GM19043 (cell line): ENCODE results near the gene IGSF22.

Source experiments
- ATAC-seq: cut with Tn5 transposase; IDR thresholded peaks from one replicate; pipeline ENCODE4 v1.9.1; 2021; ENCODE audit warnings: low read depth; ENCODE audit not compliant: unreplicated experiment

Gene IGSF22

GRCh38 chr11:18715476-18715875, 10.5 kb downstream of the IGSF22 start:
- no peak for ATAC-seq

GRCh38 chr11:18714443-18714780, 11.6 kb downstream of the IGSF22 start:
- no peak for ATAC-seq

- no peak for ATAC-seq
Observed at GRCh38 chr11:18713646-18714442, 12.1 kb downstream of the IGSF22 start.

GRCh38 chr11:18710545-18710944, 15.4 kb downstream of the IGSF22 start:
- ATAC-seq = no peak

- ATAC-seq = no peak
Observed at GRCh38 chr11:18709414-18709813, 16.6 kb downstream of the IGSF22 start.

- ATAC-seq = no peak
Observed at GRCh38 chr11:18707811-18708340, 18.1 kb downstream of the IGSF22 start.

- peak; percentile 79 for ATAC-seq
Observed at GRCh38 chr11:18706330-18707243, 19.4 kb downstream of the IGSF22 start.

- no peak for ATAC-seq
Observed at GRCh38 chr11:18705651-18706281, 20.2 kb downstream of the IGSF22 start.

- ATAC-seq = no peak
Observed at GRCh38 chr11:18704698-18705097, 21.3 kb downstream of the IGSF22 start.

GRCh38 chr11:18704045-18704645, 21.8 kb downstream of the IGSF22 start:
- no peak for ATAC-seq

- no peak for ATAC-seq
Observed at GRCh38 chr11:18703001-18703763, 22.8 kb downstream of the IGSF22 start.

GRCh38 chr11:18701614-18702216, 24.3 kb downstream of the IGSF22 start:
- no peak for ATAC-seq

GRCh38 chr11:18700872-18701271, 25.1 kb downstream of the IGSF22 start:
- ATAC-seq = no peak

- no peak for ATAC-seq
Observed at GRCh38 chr11:18700375-18700774, 25.6 kb downstream of the IGSF22 start.

- ATAC-seq = no peak
Observed at GRCh38 chr11:18699848-18700261, 26.1 kb downstream of the IGSF22 start.

- no peak for ATAC-seq
Observed at GRCh38 chr11:18699269-18699596, 26.8 kb downstream of the IGSF22 start.

GRCh38 chr11:18698341-18699268, 27.4 kb downstream of the IGSF22 start, which contains the start of gene TMEM86A:
Gene TMEM86A (plus strand): TSS chr11:18698779. CDS start chr11:18698887, 108 bp downstream.
- peak; percentile 92 for ATAC-seq

- no peak for ATAC-seq
Observed at GRCh38 chr11:18697576-18697975, 28.4 kb downstream of the IGSF22 start.
